GM20431 (cell line): ENCODE measurements around the gene TWSG1.
"Not testable (repeated sequence)": the region's sequence is repeated elsewhere in the genome, so short reads cannot be mapped to it uniquely, and the experiment has no call there.

Experiments used
- in situ Hi-C: fragments of 300-500 bp; cut with MseI, MboI; formaldehyde crosslinking; loops from one replicate; pipeline ENCODE4 v1.15.0; 2020; ENCODE audit warnings: low sequenced_read_pairs; ENCODE audit not compliant: unreplicated experiment

TWSG1 gene

GRCh38 chr18:9334973-9335696 is 562 bp downstream of the TWSG1 start:
- in situ Hi-C loops: no loop called here

- in situ Hi-C loops: no loop called here
Measured at GRCh38 chr18:9335697-9336045, 1.1 kb downstream of the TWSG1 start.

GRCh38 chr18:9336827-9337226 is 2.3 kb downstream of the TWSG1 start:
- in situ Hi-C loops: no loop called here

GRCh38 chr18:9337873-9338272 is 3.3 kb downstream of the TWSG1 start:
- in situ Hi-C loops: no loop called here

- in situ Hi-C loops: no loop called here
Measured at GRCh38 chr18:9340472-9340871, 5.9 kb downstream of the TWSG1 start.

GRCh38 chr18:9343577-9343976 is 9.0 kb downstream of the TWSG1 start:
- in situ Hi-C loops: no loop called here

GRCh38 chr18:9346775-9347174 is 12.2 kb downstream of the TWSG1 start:
- in situ Hi-C loops: no loop called here

GRCh38 chr18:9348079-9348671 is 13.6 kb downstream of the TWSG1 start:
- in situ Hi-C loops: no loop called here

GRCh38 chr18:9348766-9349165 is 14.2 kb downstream of the TWSG1 start:
- in situ Hi-C loops: no loop called here

- in situ Hi-C loops: no loop called here
Measured at GRCh38 chr18:9353596-9353995, 19.0 kb downstream of the TWSG1 start.

GRCh38 chr18:9354256-9354655 is 19.7 kb downstream of the TWSG1 start:
- in situ Hi-C loops: no loop called here

GRCh38 chr18:9356976-9357375 is 22.4 kb downstream of the TWSG1 start:
- in situ Hi-C loops: no loop called here

- in situ Hi-C loops: no loop called here
Measured at GRCh38 chr18:9359796-9360195, 25.2 kb downstream of the TWSG1 start.

GRCh38 chr18:9361191-9361590 is 26.6 kb downstream of the TWSG1 start:
- in situ Hi-C loops: no loop called here

- in situ Hi-C loops: no loop called here
Measured at GRCh38 chr18:9362869-9363268, 28.3 kb downstream of the TWSG1 start.

- in situ Hi-C loops: no loop called here
Measured at GRCh38 chr18:9364242-9364641, 29.7 kb downstream of the TWSG1 start.

- in situ Hi-C loops: no loop called here
Measured at GRCh38 chr18:9365406-9365805, 30.8 kb downstream of the TWSG1 start.

GRCh38 chr18:9366126-9366714 is 31.6 kb downstream of the TWSG1 start:
- in situ Hi-C loops: no loop called here

GRCh38 chr18:9373254-9373653 is 38.7 kb downstream of the TWSG1 start:
- in situ Hi-C loops: not testable (repeated sequence)

- in situ Hi-C loops: no loop called here
Measured at GRCh38 chr18:9379118-9379517, 44.5 kb downstream of the TWSG1 start.

GRCh38 chr18:9380101-9380500 is 45.5 kb downstream of the TWSG1 start:
- in situ Hi-C loops: no loop called here
